A673 (cell line): ENCODE data around the gene NUP50. TPM values are rescaled to one million over a fixed set of nuclear protein-coding genes. Genes with fewer than 3 reads are reported as not detected.

Experiments used
- BruUV-seq: library from RNA; stranded (reverse); fragments of 400-500 nt; replicated peaks from 2 replicates; lab custom pipeline; 2021; lab: Mats Ljungman, UMichigan
- CTCF ChIA-PET: fragments of 300-600 bp; sonication (Branson Sonifier 250); formaldehyde crosslinking; loops from one replicate; lab custom pipeline; 2022; ENCODE audit warnings: antibody characterized with exemption; lab: Charles Lee
- POLR2A ChIA-PET: fragments of 300-600 bp; sonication (Branson Sonifier 250); formaldehyde crosslinking; loops from one replicate; lab custom pipeline; 2022; ENCODE audit warnings: antibody characterized with exemption; ENCODE audit not compliant: low non-redundant PET; lab: Charles Lee
- DNase-seq: peaks from one replicate; pipeline ENCODE4 v3.0.0-alpha.2; 2015; ENCODE audit warnings: low spot score
- H3K27ac ChIP-seq: fragments of 200-600 bp; sonication (generic); 2 replicates; pipeline ENCODE4 v1.5.1; 2016; ENCODE audit warnings: mixed run types, low read depth, mild to moderate bottlenecking, mixed read lengths, antibody characterized with exemption, low read length; ENCODE audit not compliant: poor library complexity, severe bottlenecking
- H3K27me3 ChIP-seq: fragments of 200-600 bp; sonication (generic); replicated peaks from 2 replicates; pipeline ENCODE4 v1.6.1; 2017; ENCODE audit warnings: mixed run types, low read depth, mild to moderate bottlenecking, mixed read lengths, antibody characterized with exemption, low read length; ENCODE audit not compliant: insufficient read depth, poor library complexity
- H3K36me3 ChIP-seq: fragments of 200-600 bp; sonication (generic); 2 replicates; pipeline ENCODE4 v1.6.1; 2016; ENCODE audit warnings: mixed run types, mild to moderate bottlenecking, mixed read lengths, antibody characterized with exemption, low read length; ENCODE audit not compliant: insufficient read depth, poor library complexity, severe bottlenecking
- H3K4me1 ChIP-seq: fragments of 200-600 bp; sonication (generic); 2 replicates; pipeline ENCODE4 v1.6.1; 2017; ENCODE audit warnings: mixed run types, mild to moderate bottlenecking, mixed read lengths, antibody characterized with exemption, low read length; ENCODE audit not compliant: insufficient read depth, poor library complexity, severe bottlenecking
- H3K4me3 ChIP-seq: fragments of 200-600 bp; sonication (generic); 2 replicates; pipeline ENCODE4 v1.5.1; 2016; ENCODE audit warnings: low read depth, mixed run types, mild to moderate bottlenecking, mixed read lengths, low read length; ENCODE audit not compliant: poor library complexity, severe bottlenecking
- H3K9me3 ChIP-seq: fragments of 200-600 bp; sonication (generic); 2 replicates; pipeline ENCODE4 v1.6.1; 2016; ENCODE audit warnings: mixed run types, low read depth, mild to moderate bottlenecking, mixed read lengths, antibody characterized with exemption, low read length; ENCODE audit not compliant: poor library complexity, severe bottlenecking
- EZH2 ChIP-seq: fragments of 200-600 bp; sonication (generic); IDR thresholded peaks from 2 replicates; pipeline ENCODE4 v1.6.1; 2017; ENCODE audit warnings: borderline replicate concordance, low read depth, mild to moderate bottlenecking, mixed read lengths, antibody characterized with exemption, low read length; ENCODE audit not compliant: poor library complexity, severe bottlenecking
- intact Hi-C: fragments of 100-400 bp; cut with micrococcal nuclease; formaldehyde crosslinking; loops from one replicate; pipeline ENCODE4 v1.10.0; 2022; ENCODE audit not compliant: unreplicated experiment
- total RNA-seq: library from RNA; stranded (reverse); gene quantifications from 2 replicates; pipeline ENCODE4 v1.2.3, GENCODE V29; 2021
- TF ChIP-seq, protein P1 (sequence below): fragments of 300-800, 200-600 bp; sonication (generic); conservative IDR thresholded peaks from 2 replicates; pipeline ENCODE4 v1.5.1; 2017; ENCODE audit warnings: low read depth, mild to moderate bottlenecking, antibody characterized with exemption, low read length, moderate library complexity, mixed read lengths

The NUP50 gene
- total RNA-seq, 1 experiment from 2014 or later, result 124 TPM

DNA sequence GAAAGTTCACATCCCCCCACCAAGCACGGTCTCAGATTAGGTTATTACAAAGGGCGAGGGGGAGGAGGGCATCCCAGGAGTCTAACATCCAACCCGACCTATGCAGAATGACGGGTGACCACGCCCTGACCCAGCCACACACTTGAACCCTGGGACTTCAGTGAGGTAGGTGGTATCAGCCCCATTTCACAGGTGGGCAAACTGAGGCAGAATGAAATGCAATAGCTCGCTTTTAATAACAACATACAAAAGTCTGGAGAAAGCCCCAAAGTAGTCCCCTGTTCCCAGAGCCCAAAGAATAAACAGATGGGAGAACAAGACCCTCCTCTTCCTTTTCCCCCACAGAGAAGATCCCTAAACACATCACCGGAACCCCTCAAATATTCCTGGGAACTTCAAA is 31.9 kb downstream of the NUP50 start:
- intact Hi-C loops, result no loop called here

DNA sequence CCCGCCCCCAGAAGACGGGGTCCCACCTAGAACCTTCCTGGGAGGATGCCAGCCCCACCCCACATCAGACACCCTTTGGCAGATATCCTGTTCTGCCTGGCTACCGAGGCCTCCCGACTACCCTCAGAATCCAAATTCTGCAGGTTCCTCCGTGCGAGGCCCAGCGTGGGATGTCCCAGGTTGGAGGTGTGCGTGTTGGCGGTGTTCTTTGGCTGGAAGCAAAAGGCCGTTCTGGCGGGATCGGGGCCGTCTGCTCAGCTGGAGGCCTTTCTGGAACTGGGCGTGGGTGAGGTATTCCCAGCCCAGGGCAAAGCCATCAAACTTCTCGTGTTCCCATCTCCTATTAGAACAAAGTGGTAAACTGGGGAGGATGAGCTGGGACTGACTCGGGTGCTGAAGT is 32.6 kb downstream of the NUP50 start:
- BruUV-seq, result no TSS peak
- ChIA-PET CTCF (no interaction called here), POLR2A (no interaction called here)
- no peak for DNase-seq
- intact Hi-C loops, result no loop called here
- Histone ChIP-seq H3K9me3 (no peaks in the 10 kb centered on the region), H3K27me3 (no peaks in the 10 kb centered on the region), H3K4me3 (no peak overlapping the region), H3K27ac (no peak overlapping the region), H3K4me1 (peaks cover 8% of the 10 kb centered on the region), H3K36me3 (peaks cover 3% of the 10 kb centered on the region)
- TF ChIP-seq, protein P1, sequence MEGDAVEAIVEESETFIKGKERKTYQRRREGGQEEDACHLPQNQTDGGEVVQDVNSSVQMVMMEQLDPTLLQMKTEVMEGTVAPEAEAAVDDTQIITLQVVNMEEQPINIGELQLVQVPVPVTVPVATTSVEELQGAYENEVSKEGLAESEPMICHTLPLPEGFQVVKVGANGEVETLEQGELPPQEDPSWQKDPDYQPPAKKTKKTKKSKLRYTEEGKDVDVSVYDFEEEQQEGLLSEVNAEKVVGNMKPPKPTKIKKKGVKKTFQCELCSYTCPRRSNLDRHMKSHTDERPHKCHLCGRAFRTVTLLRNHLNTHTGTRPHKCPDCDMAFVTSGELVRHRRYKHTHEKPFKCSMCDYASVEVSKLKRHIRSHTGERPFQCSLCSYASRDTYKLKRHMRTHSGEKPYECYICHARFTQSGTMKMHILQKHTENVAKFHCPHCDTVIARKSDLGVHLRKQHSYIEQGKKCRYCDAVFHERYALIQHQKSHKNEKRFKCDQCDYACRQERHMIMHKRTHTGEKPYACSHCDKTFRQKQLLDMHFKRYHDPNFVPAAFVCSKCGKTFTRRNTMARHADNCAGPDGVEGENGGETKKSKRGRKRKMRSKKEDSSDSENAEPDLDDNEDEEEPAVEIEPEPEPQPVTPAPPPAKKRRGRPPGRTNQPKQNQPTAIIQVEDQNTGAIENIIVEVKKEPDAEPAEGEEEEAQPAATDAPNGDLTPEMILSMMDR, result no peak
- no peak for TF ChIP-seq EZH2

More for the DNA sequence above, 31.9 kb downstream of the NUP50 start:
- DNase-seq, result no peak
- H3K27ac ChIP-seq, result no peak overlapping the region
- no peaks in the 10 kb centered on the region for H3K9me3 ChIP-seq
- peaks cover 8% of the 10 kb centered on the region for H3K4me1 ChIP-seq
- no peak overlapping the region for H3K4me3 ChIP-seq
- CTCF ChIA-PET, result no interaction called here
- TF ChIP-seq, protein P1, result no peak
- no peak for TF ChIP-seq EZH2
- POLR2A ChIA-PET, result no interaction called here
- BruUV-seq, result no TSS peak
- no peaks in the 10 kb centered on the region for H3K27me3 ChIP-seq
- H3K36me3 ChIP-seq, result peaks cover 3% of the 10 kb centered on the region

DNA sequence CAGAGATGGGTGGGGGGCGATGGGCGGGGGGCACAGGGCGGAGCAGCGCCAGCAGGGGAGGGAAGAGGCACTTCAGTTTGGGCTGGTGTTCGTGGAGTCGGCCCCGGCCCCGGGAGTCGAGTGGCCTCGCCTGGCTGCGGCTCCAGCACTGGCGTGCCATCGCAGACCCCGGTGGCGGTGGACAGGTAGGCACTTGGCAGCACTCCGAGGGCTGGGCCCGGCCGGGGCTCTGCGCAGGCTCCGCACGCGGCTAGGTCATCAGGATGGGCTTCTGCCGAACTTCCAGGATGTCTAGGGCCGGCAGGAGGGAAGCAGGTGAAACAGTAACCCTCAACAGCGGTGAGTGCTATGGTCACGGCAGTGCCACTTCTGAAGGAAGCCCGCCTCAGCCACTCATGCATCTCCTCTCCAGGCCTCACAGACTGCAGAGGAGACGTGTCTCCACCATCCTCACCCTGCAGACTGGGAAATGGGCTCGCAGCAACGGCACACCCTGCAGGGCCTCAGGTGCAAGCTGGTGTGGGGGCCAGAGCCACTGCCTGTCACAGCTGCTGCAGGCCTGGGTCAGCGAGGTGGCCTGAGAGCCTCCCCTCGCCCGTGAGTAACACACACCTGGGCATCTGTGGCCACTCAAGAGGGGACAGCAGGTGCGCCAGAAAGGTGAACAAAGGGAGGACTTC is 33.3 kb downstream of the NUP50 start:
- Histone ChIP-seq H3K4me3 (no peak overlapping the region), H3K9me3 (no peaks in the 10 kb centered on the region), H3K36me3 (peaks cover 3% of the 10 kb centered on the region), H3K27me3 (no peaks in the 10 kb centered on the region), H3K4me1 (peaks cover 8% of the 10 kb centered on the region), H3K27ac (no peak overlapping the region)
- ChIA-PET CTCF (no interaction called here), POLR2A (interaction anchor here (0.6 kb wide), 1 partner anchor 1545 kb away, joined by 4 read pairs; no protein-coding TSS in a partner anchor)
- TF ChIP-seq EZH2, result no peak
- TF ChIP-seq, protein P1, result no peak
- BruUV-seq, result no TSS peak
- intact Hi-C loops, result no loop called here
- DNase-seq, result no peak
